GM10847 (cell line): ENCODE data around the gene F2RL3.

Experiments used
- POLR2A ChIP-seq: IDR thresholded peaks from 2 replicates; pipeline ENCODE4 v1.6.1; 2011; ENCODE audit not compliant: insufficient read length; ENCODE audit errors: extremely low read depth

The F2RL3 gene

GRCh38 chr19:16871871-16872270 lies 16.9 kb upstream of the F2RL3 start:
- TF ChIP-seq POLR2A = no peak

DNA sequence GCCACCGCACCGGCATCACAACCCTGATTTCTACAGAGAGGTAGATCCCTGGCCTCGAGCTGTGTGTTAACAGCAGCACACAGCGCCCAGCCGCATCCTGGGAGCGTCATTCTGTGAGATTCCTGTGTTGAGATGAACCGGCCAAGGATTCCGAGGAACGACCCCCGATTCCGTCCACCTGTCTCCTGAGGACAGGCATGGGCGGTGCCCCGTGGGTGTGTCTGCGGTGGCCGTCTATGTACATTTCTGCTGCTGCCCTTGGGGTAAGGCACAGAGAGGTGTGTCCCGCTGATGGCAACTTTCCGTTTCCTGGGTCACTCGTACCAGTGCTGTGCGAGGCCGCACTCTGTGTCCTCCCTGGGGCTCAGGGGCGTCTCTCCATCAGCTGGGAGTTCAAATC lies 16.1 kb upstream of the F2RL3 start:
- no peak for TF ChIP-seq POLR2A

- TF ChIP-seq POLR2A = no peak
Observed at GRCh38 chr19:16873594-16873993, 15.2 kb upstream of the F2RL3 start.

GRCh38 chr19:16874250-16874977 lies 14.4 kb upstream of the F2RL3 start:
- TF ChIP-seq POLR2A = no peak

DNA sequence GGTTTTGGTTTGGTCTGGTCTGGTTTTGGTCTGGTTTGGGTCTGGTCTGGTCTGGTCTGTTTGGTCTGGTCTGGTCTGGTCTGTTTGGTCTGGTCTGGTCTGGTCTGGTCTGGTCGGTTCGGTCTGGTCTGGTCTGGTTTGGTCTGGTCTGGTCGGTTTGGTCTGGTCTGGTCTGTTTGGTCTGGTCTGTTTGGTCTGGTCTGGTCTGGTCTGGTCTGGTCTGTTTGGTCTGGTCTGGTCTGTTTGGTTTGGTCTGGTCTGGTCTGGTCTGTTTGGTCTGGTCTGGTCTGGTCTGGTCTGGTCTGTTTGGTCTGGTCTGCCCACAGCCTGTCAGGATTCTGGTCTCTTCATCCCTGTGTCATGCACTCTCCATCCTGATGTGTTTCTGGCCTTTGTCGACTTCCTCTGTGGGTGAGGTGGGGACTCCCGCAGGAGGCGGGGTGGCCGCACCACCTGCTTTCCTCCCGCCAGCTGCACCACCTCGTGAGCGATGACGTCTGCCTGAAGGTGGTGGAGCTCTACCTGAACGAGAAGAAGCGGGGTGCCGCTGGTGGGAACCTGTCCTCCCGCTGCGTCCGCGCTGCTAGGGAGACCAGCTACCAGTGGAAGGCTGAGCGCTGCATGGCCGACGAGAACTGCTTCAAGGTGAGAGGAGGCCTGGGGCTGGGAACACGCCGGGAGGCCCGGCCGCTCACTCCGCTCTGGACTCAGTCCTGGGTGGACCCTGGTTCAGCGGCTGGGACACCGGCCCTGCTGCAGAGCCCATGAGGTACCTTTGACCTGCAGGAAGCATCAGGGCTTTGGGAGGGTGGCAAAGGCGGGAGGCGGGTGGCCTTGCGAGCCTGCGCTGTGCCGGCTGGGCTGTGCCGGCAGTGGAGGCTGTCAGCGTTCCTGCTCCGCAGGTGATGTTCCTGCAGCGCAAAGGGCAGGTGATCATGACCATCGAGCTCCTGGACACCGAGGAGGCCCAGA lies 12.9 kb upstream of the F2RL3 start:
- no peak for TF ChIP-seq POLR2A

DNA sequence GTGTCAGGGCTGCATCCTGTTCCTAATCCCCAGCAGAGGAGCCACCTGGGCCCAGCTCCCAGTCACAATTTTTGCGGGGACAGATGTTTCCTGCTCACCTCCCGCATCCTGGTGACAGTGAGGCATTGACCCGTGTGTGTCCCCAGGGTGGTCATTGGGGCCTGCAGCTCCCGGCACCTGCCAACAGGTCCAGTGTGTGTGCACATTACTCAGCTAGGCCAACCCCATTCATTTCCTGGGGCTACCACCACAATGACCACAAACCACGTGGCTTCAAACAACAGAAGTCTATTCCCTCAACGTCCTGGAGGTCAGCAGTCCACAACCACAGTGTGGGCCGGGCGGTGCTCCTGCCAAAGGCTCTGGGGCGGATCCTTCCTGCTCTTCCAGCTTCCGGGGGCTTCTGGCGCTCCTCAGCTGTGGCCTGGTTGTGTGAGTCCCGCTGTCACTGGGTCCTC lies 11.9 kb upstream of the F2RL3 start:
- TF ChIP-seq POLR2A = no peak

DNA sequence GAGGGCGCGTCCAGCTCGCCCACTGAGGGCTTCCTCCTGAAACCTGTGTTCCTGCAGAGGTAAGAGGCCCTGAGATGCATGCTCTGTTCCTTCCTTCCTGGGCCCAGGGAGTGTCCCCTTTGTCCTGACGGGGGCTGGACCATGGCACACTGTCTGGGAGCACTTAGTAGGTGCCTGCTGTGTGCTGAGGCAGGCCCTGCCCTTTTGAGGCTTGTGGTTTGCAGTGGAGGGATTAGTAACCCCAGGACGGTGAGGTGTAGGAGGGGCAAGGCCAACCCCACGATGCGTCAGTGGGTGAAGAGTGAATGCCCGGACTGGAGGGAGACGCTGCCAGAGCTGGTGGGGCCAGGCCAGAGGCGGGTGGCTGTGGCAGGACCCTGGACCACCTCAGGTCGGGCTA lies 11.2 kb upstream of the F2RL3 start:
- no peak for TF ChIP-seq POLR2A

DNA sequence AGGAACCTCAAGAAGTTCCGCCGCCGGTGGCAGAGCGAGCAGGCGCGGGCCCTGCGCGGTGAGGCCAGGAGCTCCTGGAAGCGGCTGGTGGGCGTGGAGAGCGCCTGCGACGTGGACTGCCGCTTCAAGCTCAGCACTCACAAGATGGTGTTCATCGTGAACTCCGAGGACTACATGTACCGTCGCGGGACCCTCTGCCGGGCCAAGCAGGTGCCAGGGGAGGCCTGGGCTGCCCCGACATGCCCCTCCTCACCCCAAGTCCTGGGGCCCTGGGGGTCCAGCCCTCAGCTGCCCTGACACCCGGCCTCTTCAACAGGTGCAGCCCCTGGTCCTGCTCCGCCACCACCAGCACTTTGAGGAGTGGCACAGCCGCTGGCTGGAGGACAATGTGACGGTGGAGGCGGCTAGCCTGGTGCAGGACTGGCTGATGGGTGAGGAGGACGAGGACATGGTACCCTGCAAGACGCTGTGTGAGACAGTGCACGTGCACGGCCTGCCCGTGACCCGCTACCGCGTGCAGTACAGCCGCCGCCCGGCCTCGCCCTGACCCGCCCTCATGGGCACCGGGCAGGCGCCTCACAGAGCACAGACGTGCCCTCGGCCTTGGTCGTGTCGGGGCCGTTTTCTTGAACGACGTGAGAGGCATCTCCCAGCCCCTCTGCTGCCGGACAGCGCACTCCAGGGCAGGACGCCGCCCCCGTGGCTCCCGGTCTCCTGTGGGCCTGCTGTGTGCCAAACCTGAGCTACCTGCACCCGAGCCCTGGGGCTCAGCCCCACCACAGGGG lies 10.4 kb upstream of the F2RL3 start:
- no peak for TF ChIP-seq POLR2A

GRCh38 chr19:16880884-16881554 lies 7.8 kb upstream of the F2RL3 start:
- TF ChIP-seq POLR2A = no peak

GRCh38 chr19:16882146-16882545 lies 6.7 kb upstream of the F2RL3 start:
- no peak for TF ChIP-seq POLR2A

- TF ChIP-seq POLR2A = no peak
Observed at GRCh38 chr19:16883522-16883921, 5.3 kb upstream of the F2RL3 start.

- no peak for TF ChIP-seq POLR2A
Observed at GRCh38 chr19:16885166-16885565, 3.6 kb upstream of the F2RL3 start.

GRCh38 chr19:16886305-16886880 lies 2.4 kb upstream of the F2RL3 start:
- TF ChIP-seq POLR2A = no peak
